ENCODE results near the gene RABAC1. TPM values are rescaled to one million over a fixed set of nuclear protein-coding genes. Genes with fewer than 3 reads are reported as not detected.
A peak's percentile ranks its signal among the peaks of the same experiment; 100 is the strongest.

The RABAC1 gene
- total and polyA plus RNA-seq, 2 donors (not counting 3 experiments of a cell fraction or from before 2014, with no cell fraction given), result 178 to 591 TPM

GRCh38 chr19:41926763-41927496 is 32.2 kb downstream of the RABAC1 start:
- intact Hi-C loops (cut with micrococcal nuclease) (no loop called here), dilution Hi-C loops (cut with MboI; ENCODE audit: extremely low pct_ligation_motif_present, low sequenced_read_pairs) (no loop called here)
- Histone ChIP-seq H3K27me3 (ENCODE audit: control insufficient read depth in 2 of 2, insufficient read depth in 2 of 2, low read length in 2 of 2) (peaks cover 67 to 70% of the 10 kb centered on the region in 2 experiments), H3K4me1 (ENCODE audit: control insufficient read depth, extremely low read depth, insufficient read depth, low read length) (no peaks in the 10 kb centered on the region), H3K79me2 (ENCODE audit: control insufficient read depth, insufficient read depth, low read length) (no peaks in the 10 kb centered on the region), H3K4me2 (ENCODE audit: insufficient read depth, low read length) (no peak overlapping the region), H3K27ac (ENCODE audit: insufficient read depth, low read depth, low read length) (no peak overlapping the region), H3K9me3 (replicated peaks; ENCODE audit: control insufficient read depth, insufficient read depth, low read length) (no peaks in the 10 kb centered on the region), H3K9me1 (replicated peaks; ENCODE audit: control insufficient read depth, extremely low read depth, insufficient read depth, low read length) (no peaks in the 10 kb centered on the region), H3K36me3 (ENCODE audit: control insufficient read depth in 2 of 2, extremely low read depth in 1 of 2, insufficient read depth in 2 of 2, low read length in 2 of 2) (no peaks in the 10 kb centered on the region), H3K9ac (replicated peaks; ENCODE audit: extremely low read depth, insufficient read depth, low read length) (no peak overlapping the region), H2AFZ (ENCODE audit: low read depth, low read length) (no peak overlapping the region), H4K20me1 (replicated peaks; ENCODE audit: control insufficient read depth, extremely low read depth, insufficient read depth, low read length) (no peaks in the 10 kb centered on the region), H3K4me3 (replicated peaks in 1 of 3; ENCODE audit: insufficient read depth in 1 of 3, low read depth in 1 of 3, low read length in 3 of 3) (no peak overlapping the region)
- ChIA-PET POLR2A (no interaction called here), CTCF (interaction anchor here (1.5 kb wide), 1 partner anchor 53 kb away, joined by 8 read pairs; no protein-coding TSS in a partner anchor)
- TF ChIP-seq GATA2 (IDR thresholded peaks at IDR 0.05; ENCODE audit: insufficient read depth, insufficient read length, low read depth, low read length), result no peak
- TF ChIP-seq, protein P1, sequence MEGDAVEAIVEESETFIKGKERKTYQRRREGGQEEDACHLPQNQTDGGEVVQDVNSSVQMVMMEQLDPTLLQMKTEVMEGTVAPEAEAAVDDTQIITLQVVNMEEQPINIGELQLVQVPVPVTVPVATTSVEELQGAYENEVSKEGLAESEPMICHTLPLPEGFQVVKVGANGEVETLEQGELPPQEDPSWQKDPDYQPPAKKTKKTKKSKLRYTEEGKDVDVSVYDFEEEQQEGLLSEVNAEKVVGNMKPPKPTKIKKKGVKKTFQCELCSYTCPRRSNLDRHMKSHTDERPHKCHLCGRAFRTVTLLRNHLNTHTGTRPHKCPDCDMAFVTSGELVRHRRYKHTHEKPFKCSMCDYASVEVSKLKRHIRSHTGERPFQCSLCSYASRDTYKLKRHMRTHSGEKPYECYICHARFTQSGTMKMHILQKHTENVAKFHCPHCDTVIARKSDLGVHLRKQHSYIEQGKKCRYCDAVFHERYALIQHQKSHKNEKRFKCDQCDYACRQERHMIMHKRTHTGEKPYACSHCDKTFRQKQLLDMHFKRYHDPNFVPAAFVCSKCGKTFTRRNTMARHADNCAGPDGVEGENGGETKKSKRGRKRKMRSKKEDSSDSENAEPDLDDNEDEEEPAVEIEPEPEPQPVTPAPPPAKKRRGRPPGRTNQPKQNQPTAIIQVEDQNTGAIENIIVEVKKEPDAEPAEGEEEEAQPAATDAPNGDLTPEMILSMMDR (IDR thresholded peaks at IDR 0.05; ENCODE audit: extremely low read depth in 1 of 2, insufficient read depth in 1 of 2, low read depth in 1 of 2, low read length in 2 of 2), result no peak
- TF ChIP-seq EZH2 (IDR thresholded peaks at IDR 0.05; ENCODE audit: borderline replicate concordance, low read depth, low read length, severe bottlenecking), result peak; percentile 53
- BruUV-seq (replicated peaks), result no TSS peak
- FAIRE-seq, result no peak
- no peak for DNase-seq (ENCODE audit: low read depth, low spot score)

All from endothelial cell of umbilical vein (primary cell).